GM23338 (cell line): Measurements from ENCODE around the gene NRG3. TPM values are rescaled to one million over a fixed set of nuclear protein-coding genes. Genes with fewer than 3 reads are reported as not detected.

Source experiments
- ATAC-seq: fragments of 200-7000 bp; cut with Tn5 transposase; 3 replicates; pipeline ENCODE4 v1.9.1; 2020
- DNase-seq: peaks from one replicate; pipeline ENCODE4 v3.0.0-alpha.2; 2015; ENCODE audit warnings: low spot score
- H2AFZ ChIP-seq: fragments of 200-600 bp; sonication (generic); 2 replicates; pipeline ENCODE4 v1.8.0; 2016; ENCODE audit warnings: antibody characterized with exemption, mild to moderate bottlenecking, moderate library complexity
- H3F3A ChIP-seq: fragments of 200-600 bp; sonication (generic); replicated peaks from 2 replicates; pipeline ENCODE4 v1.8.0; 2017; ENCODE audit warnings: antibody characterized with exemption, mixed run types, low read depth
- H3K27ac ChIP-seq: fragments of 200-600 bp; sonication (generic); 2 replicates; pipeline ENCODE4 v1.6.1; 2016; ENCODE audit warnings: low read depth
- H3K27me3 ChIP-seq: fragments of 200-600 bp; sonication (generic); 2 replicates; pipeline ENCODE4 v1.8.0; 2016; ENCODE audit warnings: mild to moderate bottlenecking, mixed run types, moderate library complexity; ENCODE audit not compliant: insufficient read depth
- H3K36me3 ChIP-seq: fragments of 200-600 bp; sonication (generic); 2 replicates; pipeline ENCODE4 v1.8.0; 2016; ENCODE audit warnings: mild to moderate bottlenecking; ENCODE audit not compliant: insufficient read depth
- H3K4me1 ChIP-seq: fragments of 200-600 bp; sonication (generic); 2 replicates; pipeline ENCODE4 v1.8.0; 2016; ENCODE audit warnings: mild to moderate bottlenecking, moderate library complexity; ENCODE audit not compliant: insufficient read depth
- H3K4me2 ChIP-seq: fragments of 200-600 bp; sonication (generic); 2 replicates; pipeline ENCODE4 v1.7.1; 2017; ENCODE audit warnings: mixed run types
- H3K4me3 ChIP-seq: fragments of 200-600 bp; sonication (generic); 2 replicates; pipeline ENCODE4 v1.6.1; 2016; ENCODE audit warnings: mixed run types
- H3K79me2 ChIP-seq: fragments of 200-600 bp; sonication (generic); replicated peaks from 2 replicates; pipeline ENCODE4 v1.8.0; 2017; ENCODE audit warnings: mild to moderate bottlenecking; ENCODE audit not compliant: insufficient read depth
- H3K9me2 ChIP-seq: fragments of 200-600 bp; sonication (generic); 2 replicates; pipeline ENCODE4 v1.8.0; 2017; ENCODE audit not compliant: insufficient read depth
- H4K20me1 ChIP-seq: fragments of 200-600 bp; sonication (generic); replicated peaks from 2 replicates; pipeline ENCODE4 v1.8.0; 2017; ENCODE audit warnings: mild to moderate bottlenecking; ENCODE audit not compliant: insufficient read depth
- H3K27ac Mint-ChIP-seq: 2 replicates; pipeline ENCODE4 v1.8.0; 2020; ENCODE audit warnings: inconsistent platforms, mild to moderate bottlenecking, moderate library complexity, mixed read lengths
- H3K27me3 Mint-ChIP-seq: 3 replicates; pipeline ENCODE4 v1.8.0; 2022; ENCODE audit warnings: low read depth, mild to moderate bottlenecking, moderate library complexity, mixed read lengths, inconsistent platforms; ENCODE audit not compliant: insufficient read depth, poor library complexity
- H3K36me3 Mint-ChIP-seq: 3 replicates; pipeline ENCODE4 v1.8.0; 2021; ENCODE audit warnings: low read depth, mild to moderate bottlenecking, inconsistent platforms, moderate library complexity, mixed read lengths
- H3K4me1 Mint-ChIP-seq: 3 replicates; pipeline ENCODE4 v1.8.0; 2020; ENCODE audit warnings: mild to moderate bottlenecking, inconsistent platforms, mixed read lengths
- H3K4me3 Mint-ChIP-seq: 3 replicates; pipeline ENCODE4 v1.8.0; 2021; ENCODE audit warnings: moderate library complexity, mild to moderate bottlenecking, inconsistent platforms, mixed read lengths
- H3K9me3 Mint-ChIP-seq: 3 replicates; pipeline ENCODE4 v1.8.0; 2020; ENCODE audit warnings: moderate library complexity, mild to moderate bottlenecking, inconsistent platforms, mixed read lengths
- CREB1 ChIP-seq: fragments of 250-450 bp; sonication (Bioruptor Pico); IDR thresholded peaks from 2 replicates; pipeline ENCODE4 v1.5.0; 2020; ENCODE audit warnings: low read depth, mild to moderate bottlenecking, moderate library complexity
- EZH2 ChIP-seq: fragments of 200-600 bp; sonication (generic); IDR thresholded peaks from one replicate; pipeline ENCODE4 v1.8.0; 2017; ENCODE audit warnings: antibody characterized with exemption, mild to moderate bottlenecking, low read depth; ENCODE audit not compliant: unreplicated experiment
- EZH2phosphoT487 ChIP-seq: fragments of 200-600 bp; sonication (generic); IDR thresholded peaks from one replicate; pipeline ENCODE4 v1.8.1; 2018; ENCODE audit warnings: antibody characterized with exemption; ENCODE audit not compliant: unreplicated experiment
- JUNB ChIP-seq: IDR thresholded peaks from one replicate; pipeline ENCODE4 v1.6.1; 2016; ENCODE audit warnings: antibody characterized with exemption; ENCODE audit not compliant: unreplicated experiment
- NANOG ChIP-seq: IDR thresholded peaks from 2 replicates; pipeline ENCODE4 v1.6.1; 2016; ENCODE audit warnings: antibody characterized with exemption, borderline replicate concordance
- POLR2AphosphoS5 ChIP-seq: IDR thresholded peaks from 2 replicates; pipeline ENCODE4 v1.6.1; 2016; ENCODE audit warnings: antibody characterized with exemption, low read depth
- ZNF114 ChIP-seq: fragments of 250-450 bp; sonication (Bioruptor Pico); IDR thresholded peaks from 2 replicates; pipeline ENCODE4 v1.5.0; 2020; ENCODE audit warnings: mild to moderate bottlenecking, moderate library complexity
- ZNF331 ChIP-seq: fragments of 250-450 bp; sonication (Bioruptor Pico); IDR thresholded peaks from 2 replicates; pipeline ENCODE4 v1.5.0; 2020; ENCODE audit warnings: low read depth, mild to moderate bottlenecking, moderate library complexity
- polyA plus RNA-seq: library from polyadenylated mRNA; unstranded; fragments of >200 nt; fragmentation: Nextera tagmentation; extraction: Ambion mirVana; gene quantifications from 2 replicates; pipeline ENCODE4 v1.2.1, GENCODE V29; 2016
- total RNA-seq: library from RNA; depleted of rRNA; stranded (reverse); fragments of >200 nt; shearing (Covaris generic); gene quantifications from 2 replicates; pipeline ENCODE4 v1.2.3, GENCODE V29; 2014
- TF ChIP-seq, protein P1 (sequence below): IDR thresholded peaks from 2 replicates; pipeline ENCODE4 v1.6.1; 2016; ENCODE audit warnings: antibody characterized with exemption
- TF ChIP-seq, protein P2 (sequence below), 2 experiments: fragments of 200-600 bp in 1 of 2; sonication (generic) in 1 of 2; conservative IDR thresholded peaks; 2 replicates each; pipeline versions ENCODE4 v1.5.1 to v1.6.1; 2016 to 2017; ENCODE audit warnings: antibody characterized with exemption in 2 of 2, low read depth in 2 of 2, mild to moderate bottlenecking in 2 of 2, moderate library complexity in 1 of 2
- TF ChIP-seq, protein P3 (sequence below): fragments of 250-450 bp; sonication (Bioruptor Pico); IDR thresholded peaks from 2 replicates; pipeline ENCODE4 v1.5.0; 2020; ENCODE audit warnings: mild to moderate bottlenecking, moderate library complexity

NRG3 gene
- total and polyA plus RNA-seq, 2 experiments from 2014 or later, result 1.9 to 3.9 TPM

DNA sequence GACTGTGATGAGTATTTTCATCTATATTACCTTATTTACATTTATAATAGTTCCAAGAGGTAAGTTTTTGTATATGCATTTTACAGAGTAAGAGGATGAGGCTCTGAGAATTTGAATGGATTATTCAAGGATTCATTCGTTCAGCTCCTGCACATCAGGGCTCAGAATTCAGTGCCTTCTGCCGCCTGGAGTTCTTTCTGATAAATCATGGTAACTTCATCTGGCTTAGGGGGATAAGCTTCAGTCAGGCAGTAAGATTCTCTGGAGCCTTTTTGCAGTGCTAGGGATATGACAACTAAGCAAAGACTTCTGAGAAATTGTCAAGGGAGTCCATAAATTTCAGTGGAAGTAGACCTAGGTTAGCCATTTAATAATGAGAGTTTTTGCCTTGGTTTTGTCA, 668.6 kb downstream of the NRG3 start:
- no peaks in the 10 kb centered on the region for H4K20me1 ChIP-seq

DNA sequence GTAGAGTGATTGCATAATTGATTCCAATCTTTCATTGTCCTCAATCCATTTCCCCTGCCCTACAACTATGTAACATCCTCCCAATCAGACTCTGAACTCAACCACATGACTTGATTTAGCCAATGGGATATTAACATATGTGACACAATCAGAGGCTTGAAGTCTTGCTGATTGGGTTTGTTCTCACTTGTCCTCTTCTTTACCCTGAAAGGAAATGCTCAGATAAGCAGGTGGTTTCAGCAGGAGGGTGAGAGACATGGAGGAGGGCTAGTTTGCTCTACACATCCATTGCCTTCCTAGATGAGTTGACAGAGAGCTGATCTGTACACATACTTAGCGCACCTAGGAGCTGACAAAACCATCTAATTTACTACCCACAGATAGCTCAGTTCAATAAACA, 669.4 kb downstream of the NRG3 start:
- no peak for DNase-seq
- H3F3A ChIP-seq, result no peaks in the 10 kb centered on the region
- TF ChIP-seq EZH2phosphoT487, result no peak
- no peak for TF ChIP-seq NANOG
- TF ChIP-seq EZH2, result no peak
- TF ChIP-seq, protein P1, sequence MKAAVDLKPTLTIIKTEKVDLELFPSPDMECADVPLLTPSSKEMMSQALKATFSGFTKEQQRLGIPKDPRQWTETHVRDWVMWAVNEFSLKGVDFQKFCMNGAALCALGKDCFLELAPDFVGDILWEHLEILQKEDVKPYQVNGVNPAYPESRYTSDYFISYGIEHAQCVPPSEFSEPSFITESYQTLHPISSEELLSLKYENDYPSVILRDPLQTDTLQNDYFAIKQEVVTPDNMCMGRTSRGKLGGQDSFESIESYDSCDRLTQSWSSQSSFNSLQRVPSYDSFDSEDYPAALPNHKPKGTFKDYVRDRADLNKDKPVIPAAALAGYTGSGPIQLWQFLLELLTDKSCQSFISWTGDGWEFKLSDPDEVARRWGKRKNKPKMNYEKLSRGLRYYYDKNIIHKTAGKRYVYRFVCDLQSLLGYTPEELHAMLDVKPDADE, result no peak
- no peak for TF ChIP-seq ZNF331 (CRISPR knock-in tag)
- TF ChIP-seq, protein P2, sequence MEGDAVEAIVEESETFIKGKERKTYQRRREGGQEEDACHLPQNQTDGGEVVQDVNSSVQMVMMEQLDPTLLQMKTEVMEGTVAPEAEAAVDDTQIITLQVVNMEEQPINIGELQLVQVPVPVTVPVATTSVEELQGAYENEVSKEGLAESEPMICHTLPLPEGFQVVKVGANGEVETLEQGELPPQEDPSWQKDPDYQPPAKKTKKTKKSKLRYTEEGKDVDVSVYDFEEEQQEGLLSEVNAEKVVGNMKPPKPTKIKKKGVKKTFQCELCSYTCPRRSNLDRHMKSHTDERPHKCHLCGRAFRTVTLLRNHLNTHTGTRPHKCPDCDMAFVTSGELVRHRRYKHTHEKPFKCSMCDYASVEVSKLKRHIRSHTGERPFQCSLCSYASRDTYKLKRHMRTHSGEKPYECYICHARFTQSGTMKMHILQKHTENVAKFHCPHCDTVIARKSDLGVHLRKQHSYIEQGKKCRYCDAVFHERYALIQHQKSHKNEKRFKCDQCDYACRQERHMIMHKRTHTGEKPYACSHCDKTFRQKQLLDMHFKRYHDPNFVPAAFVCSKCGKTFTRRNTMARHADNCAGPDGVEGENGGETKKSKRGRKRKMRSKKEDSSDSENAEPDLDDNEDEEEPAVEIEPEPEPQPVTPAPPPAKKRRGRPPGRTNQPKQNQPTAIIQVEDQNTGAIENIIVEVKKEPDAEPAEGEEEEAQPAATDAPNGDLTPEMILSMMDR (conservative IDR thresholded peaks at IDR 0.05; ENCODE audit: low read depth in 2 of 2), result no peak
- TF ChIP-seq JUNB, result no peak
- TF ChIP-seq, protein P3, sequence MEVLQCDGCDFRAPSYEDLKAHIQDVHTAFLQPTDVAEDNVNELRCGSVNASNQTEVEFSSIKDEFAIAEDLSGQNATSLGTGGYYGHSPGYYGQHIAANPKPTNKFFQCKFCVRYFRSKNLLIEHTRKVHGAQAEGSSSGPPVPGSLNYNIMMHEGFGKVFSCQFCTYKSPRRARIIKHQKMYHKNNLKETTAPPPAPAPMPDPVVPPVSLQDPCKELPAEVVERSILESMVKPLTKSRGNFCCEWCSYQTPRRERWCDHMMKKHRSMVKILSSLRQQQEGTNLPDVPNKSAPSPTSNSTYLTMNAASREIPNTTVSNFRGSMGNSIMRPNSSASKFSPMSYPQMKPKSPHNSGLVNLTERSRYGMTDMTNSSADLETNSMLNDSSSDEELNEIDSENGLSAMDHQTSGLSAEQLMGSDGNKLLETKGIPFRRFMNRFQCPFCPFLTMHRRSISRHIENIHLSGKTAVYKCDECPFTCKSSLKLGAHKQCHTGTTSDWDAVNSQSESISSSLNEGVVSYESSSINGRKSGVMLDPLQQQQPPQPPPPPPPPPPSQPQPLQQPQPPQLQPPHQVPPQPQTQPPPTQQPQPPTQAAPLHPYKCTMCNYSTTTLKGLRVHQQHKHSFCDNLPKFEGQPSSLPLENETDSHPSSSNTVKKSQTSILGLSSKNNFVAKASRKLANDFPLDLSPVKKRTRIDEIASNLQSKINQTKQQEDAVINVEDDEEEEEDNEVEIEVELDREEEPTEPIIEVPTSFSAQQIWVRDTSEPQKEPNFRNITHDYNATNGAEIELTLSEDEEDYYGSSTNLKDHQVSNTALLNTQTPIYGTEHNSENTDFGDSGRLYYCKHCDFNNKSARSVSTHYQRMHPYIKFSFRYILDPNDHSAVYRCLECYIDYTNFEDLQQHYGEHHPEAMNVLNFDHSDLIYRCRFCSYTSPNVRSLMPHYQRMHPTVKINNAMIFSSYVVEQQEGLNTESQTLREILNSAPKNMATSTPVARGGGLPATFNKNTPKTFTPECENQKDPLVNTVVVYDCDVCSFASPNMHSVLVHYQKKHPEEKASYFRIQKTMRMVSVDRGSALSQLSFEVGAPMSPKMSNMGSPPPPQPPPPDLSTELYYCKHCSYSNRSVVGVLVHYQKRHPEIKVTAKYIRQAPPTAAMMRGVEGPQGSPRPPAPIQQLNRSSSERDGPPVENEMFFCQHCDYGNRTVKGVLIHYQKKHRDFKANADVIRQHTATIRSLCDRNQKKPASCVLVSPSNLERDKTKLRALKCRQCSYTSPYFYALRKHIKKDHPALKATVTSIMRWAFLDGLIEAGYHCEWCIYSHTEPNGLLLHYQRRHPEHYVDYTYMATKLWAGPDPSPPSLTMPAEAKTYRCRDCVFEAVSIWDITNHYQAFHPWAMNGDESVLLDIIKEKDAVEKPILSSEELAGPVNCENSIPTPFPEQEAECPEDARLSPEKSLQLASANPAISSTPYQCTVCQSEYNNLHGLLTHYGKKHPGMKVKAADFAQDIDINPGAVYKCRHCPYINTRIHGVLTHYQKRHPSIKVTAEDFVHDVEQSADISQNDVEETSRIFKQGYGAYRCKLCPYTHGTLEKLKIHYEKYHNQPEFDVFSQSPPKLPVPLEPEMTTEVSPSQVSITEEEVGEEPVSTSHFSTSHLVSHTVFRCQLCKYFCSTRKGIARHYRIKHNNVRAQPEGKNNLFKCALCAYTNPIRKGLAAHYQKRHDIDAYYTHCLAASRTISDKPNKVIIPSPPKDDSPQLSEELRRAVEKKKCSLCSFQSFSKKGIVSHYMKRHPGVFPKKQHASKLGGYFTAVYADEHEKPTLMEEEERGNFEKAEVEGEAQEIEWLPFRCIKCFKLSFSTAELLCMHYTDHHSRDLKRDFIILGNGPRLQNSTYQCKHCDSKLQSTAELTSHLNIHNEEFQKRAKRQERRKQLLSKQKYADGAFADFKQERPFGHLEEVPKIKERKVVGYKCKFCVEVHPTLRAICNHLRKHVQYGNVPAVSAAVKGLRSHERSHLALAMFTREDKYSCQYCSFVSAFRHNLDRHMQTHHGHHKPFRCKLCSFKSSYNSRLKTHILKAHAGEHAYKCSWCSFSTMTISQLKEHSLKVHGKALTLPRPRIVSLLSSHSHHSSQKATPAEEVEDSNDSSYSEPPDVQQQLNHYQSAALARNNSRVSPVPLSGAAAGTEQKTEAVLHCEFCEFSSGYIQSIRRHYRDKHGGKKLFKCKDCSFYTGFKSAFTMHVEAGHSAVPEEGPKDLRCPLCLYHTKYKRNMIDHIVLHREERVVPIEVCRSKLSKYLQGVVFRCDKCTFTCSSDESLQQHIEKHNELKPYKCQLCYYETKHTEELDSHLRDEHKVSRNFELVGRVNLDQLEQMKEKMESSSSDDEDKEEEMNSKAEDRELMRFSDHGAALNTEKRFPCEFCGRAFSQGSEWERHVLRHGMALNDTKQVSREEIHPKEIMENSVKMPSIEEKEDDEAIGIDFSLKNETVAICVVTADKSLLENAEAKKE (CRISPR knock-in tag), result no peak
- no peak for TF ChIP-seq ZNF114 (CRISPR knock-in tag)
- no peak for TF ChIP-seq POLR2AphosphoS5

More for the DNA sequence above, 668.6 kb downstream of the NRG3 start:
- H2AFZ ChIP-seq, result no peak overlapping the region
- H3K4me3 ChIP-seq, result no peak overlapping the region
- no peaks in the 10 kb centered on the region for H3F3A ChIP-seq
- Mint-ChIP-seq H3K27me3 (peaks cover 4% of the 10 kb centered on the region), H3K4me3 (no peak overlapping the region), H3K36me3 (no peaks in the 10 kb centered on the region), H3K27ac (no peak overlapping the region), H3K9me3 (no peaks in the 10 kb centered on the region), H3K4me1 (no peaks in the 10 kb centered on the region; the same call in 2 of the 3 replicates)
- no peak for TF ChIP-seq CREB1 (CRISPR knock-in tag)
- TF ChIP-seq JUNB, result no peak
- H3K36me3 ChIP-seq, result no peaks in the 10 kb centered on the region
- DNase-seq, result no peak
- H3K4me1 ChIP-seq, result no peaks in the 10 kb centered on the region
- H3K79me2 ChIP-seq, result no peaks in the 10 kb centered on the region
- ATAC-seq, result no peak
- H3K4me2 ChIP-seq, result no peak overlapping the region
- no peak overlapping the region for H3K27ac ChIP-seq
- H3K27me3 ChIP-seq, result no peaks in the 10 kb centered on the region
- 0 out of 2 replicates have a peak, but pooled peaks cover 9% of the 10 kb centered on the region for H3K9me2 ChIP-seq

More for the DNA sequence above, 669.4 kb downstream of the NRG3 start:
- Mint-ChIP-seq H3K9me3 (no peaks in the 10 kb centered on the region), H3K4me3 (no peak overlapping the region), H3K27ac (no peak overlapping the region), H3K4me1 (no peaks in the 10 kb centered on the region), H3K36me3 (no peaks in the 10 kb centered on the region), H3K27me3 (peaks cover 4% of the 10 kb centered on the region)
- no peak overlapping the region for H3K4me2 ChIP-seq
- no peaks in the 10 kb centered on the region for H4K20me1 ChIP-seq
- no peak for ATAC-seq
- no peak overlapping the region for H3K4me3 ChIP-seq
- H3K79me2 ChIP-seq, result no peaks in the 10 kb centered on the region
- H3K27me3 ChIP-seq, result no peaks in the 10 kb centered on the region
- H3K4me1 ChIP-seq, result no peaks in the 10 kb centered on the region
- H3K27ac ChIP-seq, result no peak overlapping the region
- H2AFZ ChIP-seq, result no peak overlapping the region
- 0 out of 2 replicates have a peak, but pooled peaks cover 9% of the 10 kb centered on the region for H3K9me2 ChIP-seq
- no peaks in the 10 kb centered on the region for H3K36me3 ChIP-seq
